ENCODE data around the gene IP6K1.

- no peak for TF ChIP-seq TAF1 (IDR thresholded peaks at IDR 0.05; ENCODE audit: borderline replicate concordance, low read depth, low read length)
- TF ChIP-seq REST (IDR thresholded peaks at IDR 0.05; ENCODE audit: low read depth, low read length), result no peak
- TF ChIP-seq RELA (IDR thresholded peaks at IDR 0.05; ENCODE audit: borderline replicate concordance, partially characterized antibody), result no peak
- TF ChIP-seq TARDBP (IDR thresholded peaks at IDR 0.05; ENCODE audit: borderline replicate concordance), result no peak
- no peak for TF ChIP-seq RAD21 (IDR thresholded peaks at IDR 0.05; ENCODE audit: insufficient read depth, low read depth, low read length)
Observed at GRCh38 chr3:49681232-49681522, 105.2 kb downstream of the IP6K1 start.
